ENCODE measurements around the gene ATP10A. TPM values are rescaled to one million over a fixed set of nuclear protein-coding genes. Genes with fewer than 3 reads are reported as not detected.

Gene ATP10A
- total and polyA plus RNA-seq, 2 experiments from 2014 or later: not detected

- no peak overlapping the region for H3K4me3 ChIP-seq
- no peak for DNase-seq (ENCODE audit: low read depth in 1 of 2, low spot score in 1 of 2)
- TF ChIP-seq CTCF (IDR thresholded peaks at IDR 0.05; ENCODE audit: low read depth, low read length): no peak
- H3K27ac ChIP-seq: no peak overlapping the region
- H3K36me3 ChIP-seq: no peaks in the 10 kb centered on the region
- no peaks in the 10 kb centered on the region for H3K9me3 ChIP-seq (ENCODE audit: low read depth)
- no peaks in the 10 kb centered on the region for H3K4me1 ChIP-seq (ENCODE audit: low read depth)
- no peaks in the 10 kb centered on the region for H3K27me3 ChIP-seq
Observed at GRCh38 chr15:25783134-25783533, 80.0 kb downstream of the ATP10A start.

- H3K4me1 ChIP-seq (ENCODE audit: low read depth): no peaks in the 10 kb centered on the region
- no peak for DNase-seq (ENCODE audit: low read depth in 1 of 2, low spot score in 1 of 2)
- no peaks in the 10 kb centered on the region for H3K36me3 ChIP-seq
- TF ChIP-seq CTCF (IDR thresholded peaks at IDR 0.05; ENCODE audit: low read depth, low read length): no peak
- no peaks in the 10 kb centered on the region for H3K27me3 ChIP-seq
- H3K27ac ChIP-seq: no peak overlapping the region
- H3K9me3 ChIP-seq (ENCODE audit: low read depth): no peaks in the 10 kb centered on the region
- H3K4me3 ChIP-seq: no peak overlapping the region
Observed at GRCh38 chr15:25780479-25781255, 82.5 kb downstream of the ATP10A start.

- no peaks in the 10 kb centered on the region for H3K4me1 ChIP-seq (ENCODE audit: low read depth)
- no peaks in the 10 kb centered on the region for H3K9me3 ChIP-seq (ENCODE audit: low read depth)
- DNase-seq (ENCODE audit: low read depth in 1 of 2, low spot score in 1 of 2): no peak
- H3K27ac ChIP-seq: no peak overlapping the region
- no peaks in the 10 kb centered on the region for H3K27me3 ChIP-seq
- no peak overlapping the region for H3K4me3 ChIP-seq
- no peak for TF ChIP-seq CTCF (IDR thresholded peaks at IDR 0.05; ENCODE audit: low read depth, low read length)
- H3K36me3 ChIP-seq: no peaks in the 10 kb centered on the region
Observed at GRCh38 chr15:25778161-25778560, 85.0 kb downstream of the ATP10A start.

- DNase-seq (ENCODE audit: low read depth in 1 of 2, low spot score in 1 of 2): no peak
- Histone ChIP-seq H3K4me3 (no peak overlapping the region), H3K9me3 (ENCODE audit: low read depth) (no peaks in the 10 kb centered on the region), H3K27ac (no peak overlapping the region), H3K4me1 (ENCODE audit: low read depth) (no peaks in the 10 kb centered on the region), H3K36me3 (no peaks in the 10 kb centered on the region), H3K27me3 (no peaks in the 10 kb centered on the region)
- no peak for TF ChIP-seq CTCF (IDR thresholded peaks at IDR 0.05; ENCODE audit: low read depth, low read length)
Observed at GRCh38 chr15:25777037-25777436, 86.1 kb downstream of the ATP10A start.

- TF ChIP-seq CTCF (IDR thresholded peaks at IDR 0.05; ENCODE audit: low read depth, low read length): no peak
- no peak for DNase-seq (ENCODE audit: low read depth in 1 of 2, low spot score in 1 of 2)
- Histone ChIP-seq H3K9me3 (ENCODE audit: low read depth) (no peaks in the 10 kb centered on the region), H3K27me3 (no peaks in the 10 kb centered on the region), H3K27ac (no peak overlapping the region), H3K4me3 (no peak overlapping the region), H3K36me3 (no peaks in the 10 kb centered on the region), H3K4me1 (ENCODE audit: low read depth) (no peaks in the 10 kb centered on the region)
Observed at GRCh38 chr15:25776071-25776746, 86.9 kb downstream of the ATP10A start.
